Uterus (tissue), 4 donors: Measurements from ENCODE around the gene SAFB. TPM values are rescaled to one million over a fixed set of nuclear protein-coding genes. Genes with fewer than 3 reads are reported as not detected.
A peak's percentile ranks its signal among the peaks of the same experiment; 100 is the strongest.

Experiments used
- DNase-seq, 2 donors: peaks; one replicate each; pipeline ENCODE4 v3.0.0-alpha.2; 2019 to 2020
- H3K27ac ChIP-seq, 2 donors: fragments of 200-600 bp; sonication (generic); 1 replicate in 1 of 2; 2 replicates in 1 of 2; pipeline ENCODE4 v1.5.1; 2016 to 2018
- H3K27me3 ChIP-seq, 2 donors: fragments of 200-600 bp; sonication (generic); one replicate each; pipeline ENCODE4 v1.5.1; 2018 to 2019; ENCODE audit warnings: control low read depth in 1 of 2
- H3K36me3 ChIP-seq, 2 donors: fragments of 200-600 bp; sonication (generic); one replicate each; pipeline ENCODE4 v1.5.1; 2019; ENCODE audit warnings: control low read depth in 1 of 2
- H3K4me1 ChIP-seq, 2 donors: fragments of 200-600 bp; sonication (generic); one replicate each; pipeline ENCODE4 v1.5.1; 2018 to 2019; ENCODE audit warnings: control low read depth in 1 of 2
- H3K4me3 ChIP-seq, 2 donors: fragments of 200-600 bp; sonication (generic); 1 replicate in 1 of 2; 2 replicates in 1 of 2; pipeline ENCODE4 v1.5.1; 2018 to 2019; ENCODE audit warnings: mild to moderate bottlenecking in 1 of 2
- H3K9me3 ChIP-seq, 2 donors: fragments of 200-600 bp; sonication (generic); one replicate each; pipeline ENCODE4 v1.5.1; 2019; ENCODE audit warnings: control low read depth in 1 of 2
- POLR2A ChIP-seq, 2 donors: fragments of 450-650 bp; IDR thresholded peaks; one replicate each; pipeline ENCODE4 v1.6.1; 2016; ENCODE audit warnings: antibody characterized with exemption in 2 of 2, mild to moderate bottlenecking in 1 of 2, moderate library complexity in 1 of 2
- intact Hi-C: fragments of 100-400 bp; cut with DNase I; formaldehyde crosslinking; loops from one replicate; pipeline ENCODE4 v1.15.1; 2023; ENCODE audit warnings: low total_unique reads
- total RNA-seq, 4 donors: library from RNA; depleted of rRNA in 3 of 4; stranded (reverse); fragments of >200 nt in 3 of 4; gene quantifications; one replicate each; pipeline versions ENCODE4 v1.1.0 to v1.2.4, GENCODE V29; 2014 to 2023
- TF ChIP-seq, protein P1 (sequence below), 4 experiments: fragments of 200-600 bp in 2 of 4; fragments of 450-650 bp in 2 of 4; sonication (generic) in 2 of 4; IDR thresholded peaks; one replicate each; pipeline ENCODE4 v1.5.1; 2016 to 2019; ENCODE audit warnings: antibody characterized with exemption in 4 of 4, mild to moderate bottlenecking in 2 of 4, moderate library complexity in 1 of 4
- donor health status: DM: yes; HTN: yes; CAD: no.

Gene SAFB
- total RNA-seq = 100 to 1,000 TPM in 1 of 4 donors, 10 to 100 TPM in 3; 35.9 to 129 (median 97.4) TPM

DNA sequence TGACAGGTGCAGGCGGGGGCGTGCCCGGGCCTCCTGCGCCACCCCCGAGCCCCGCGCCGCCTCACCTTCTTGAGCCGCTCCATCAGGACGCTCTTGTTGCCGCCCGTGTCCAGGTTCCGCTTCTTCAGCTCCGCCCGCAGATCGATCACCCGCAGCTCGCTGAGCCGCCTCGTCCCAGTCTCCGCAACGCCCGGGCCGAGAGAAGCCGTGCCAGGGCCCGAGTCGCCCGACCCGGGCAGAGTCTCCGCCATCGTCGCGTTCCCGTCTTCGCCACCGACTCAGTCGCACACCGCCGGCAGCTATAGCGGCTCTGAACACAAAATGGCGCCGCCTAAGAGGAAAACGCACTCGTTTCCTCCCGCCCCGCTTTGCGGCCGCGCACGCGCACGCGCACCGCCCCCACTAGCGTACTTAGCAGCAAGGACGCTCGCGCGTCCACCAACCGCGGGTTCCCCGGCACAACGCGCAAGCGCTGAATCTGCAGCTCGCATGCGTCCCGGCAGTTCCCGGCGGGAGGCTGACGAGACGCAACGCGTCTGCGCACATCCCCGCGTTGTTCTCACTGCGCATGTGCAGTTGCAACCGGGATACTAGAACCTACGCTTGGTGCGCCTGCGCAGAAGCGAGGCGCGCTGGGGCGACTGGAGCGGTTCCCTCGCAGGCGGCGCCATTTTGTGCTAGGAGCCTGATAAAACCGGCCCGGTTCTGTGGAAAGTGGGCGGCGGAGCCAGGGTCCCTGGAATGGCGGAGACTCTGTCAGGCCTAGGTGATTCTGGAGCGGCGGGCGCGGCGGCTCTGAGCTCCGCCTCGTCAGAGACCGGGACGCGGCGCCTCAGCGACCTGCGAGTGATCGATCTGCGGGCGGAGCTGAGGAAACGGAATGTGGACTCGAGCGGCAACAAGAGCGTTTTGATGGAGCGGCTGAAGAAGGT is at the start of gene SAFB, which contains the start of gene SAFB2:
SAFB (plus strand) TSS at position 619 of the 932 bp plus-strand sequence; CDS start at position 742, 123 bp downstream.
SAFB2 (minus strand) TSS at position 312 of the 932 bp plus-strand sequence; CDS start at position 251, 61 bp downstream.
- peak within 1 kb of the TSS; percentile 93 to 98 for H3K27ac ChIP-seq
- H3K9me3 ChIP-seq = no peaks in the 10 kb centered on the region
- peak within 1 kb of the TSS; percentile 68 to 98 for H3K4me3 ChIP-seq
- TF ChIP-seq POLR2A (IDR thresholded peaks at IDR 0.05) = peak; percentile 87 to 98
- TF ChIP-seq, protein P1, sequence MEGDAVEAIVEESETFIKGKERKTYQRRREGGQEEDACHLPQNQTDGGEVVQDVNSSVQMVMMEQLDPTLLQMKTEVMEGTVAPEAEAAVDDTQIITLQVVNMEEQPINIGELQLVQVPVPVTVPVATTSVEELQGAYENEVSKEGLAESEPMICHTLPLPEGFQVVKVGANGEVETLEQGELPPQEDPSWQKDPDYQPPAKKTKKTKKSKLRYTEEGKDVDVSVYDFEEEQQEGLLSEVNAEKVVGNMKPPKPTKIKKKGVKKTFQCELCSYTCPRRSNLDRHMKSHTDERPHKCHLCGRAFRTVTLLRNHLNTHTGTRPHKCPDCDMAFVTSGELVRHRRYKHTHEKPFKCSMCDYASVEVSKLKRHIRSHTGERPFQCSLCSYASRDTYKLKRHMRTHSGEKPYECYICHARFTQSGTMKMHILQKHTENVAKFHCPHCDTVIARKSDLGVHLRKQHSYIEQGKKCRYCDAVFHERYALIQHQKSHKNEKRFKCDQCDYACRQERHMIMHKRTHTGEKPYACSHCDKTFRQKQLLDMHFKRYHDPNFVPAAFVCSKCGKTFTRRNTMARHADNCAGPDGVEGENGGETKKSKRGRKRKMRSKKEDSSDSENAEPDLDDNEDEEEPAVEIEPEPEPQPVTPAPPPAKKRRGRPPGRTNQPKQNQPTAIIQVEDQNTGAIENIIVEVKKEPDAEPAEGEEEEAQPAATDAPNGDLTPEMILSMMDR (IDR thresholded peaks at IDR 0.05) = peak in 2 of 4 experiments; percentile 7 to 15
- H3K27me3 ChIP-seq = no peaks in the 10 kb centered on the region
- peak; percentile 99 to 100 for DNase-seq
- no peaks in the 10 kb centered on the region for H3K36me3 ChIP-seq
- intact Hi-C loops = loop anchor here (10.0 kb wide), 1 partner anchor 52 kb away; no protein-coding TSS in a partner anchor
- peaks cover 9 to 39% of the 10 kb centered on the region in 2 donors for H3K4me1 ChIP-seq

DNA sequence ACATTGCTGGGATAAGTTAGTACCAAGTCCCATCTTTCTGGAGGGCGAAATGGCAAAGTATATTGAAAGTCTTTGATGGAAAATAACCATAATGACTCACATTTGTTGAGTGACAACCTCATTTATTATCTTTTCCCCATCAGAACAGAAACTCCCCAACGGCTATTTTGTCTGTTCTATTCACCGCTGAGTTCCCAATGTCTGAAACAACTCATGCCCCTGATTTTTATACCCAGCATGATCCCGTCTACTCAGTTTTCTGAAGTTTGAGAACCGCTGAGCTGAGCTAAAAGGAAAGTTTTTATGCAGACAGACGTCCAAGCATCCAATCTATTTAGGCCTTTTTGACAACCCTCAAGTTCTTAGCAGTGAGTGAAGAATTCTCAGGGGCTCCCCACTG is 47.3 kb upstream of the SAFB start:
- Histone ChIP-seq H3K4me3 (no peak overlapping the region), H3K27me3 (no peaks in the 10 kb centered on the region), H3K9me3 (no peaks in the 10 kb centered on the region), H3K36me3 (no peaks in the 10 kb centered on the region), H3K4me1 (no peaks in the 10 kb centered on the region), H3K27ac (no peak overlapping the region)
- intact Hi-C loops = loop anchor here (5.0 kb wide), 1 partner anchor 528 kb away; no protein-coding TSS in a partner anchor
- no peak for DNase-seq
- TF ChIP-seq POLR2A (IDR thresholded peaks at IDR 0.05) = no peak
- TF ChIP-seq, protein P1 (IDR thresholded peaks at IDR 0.05) = no peak

DNA sequence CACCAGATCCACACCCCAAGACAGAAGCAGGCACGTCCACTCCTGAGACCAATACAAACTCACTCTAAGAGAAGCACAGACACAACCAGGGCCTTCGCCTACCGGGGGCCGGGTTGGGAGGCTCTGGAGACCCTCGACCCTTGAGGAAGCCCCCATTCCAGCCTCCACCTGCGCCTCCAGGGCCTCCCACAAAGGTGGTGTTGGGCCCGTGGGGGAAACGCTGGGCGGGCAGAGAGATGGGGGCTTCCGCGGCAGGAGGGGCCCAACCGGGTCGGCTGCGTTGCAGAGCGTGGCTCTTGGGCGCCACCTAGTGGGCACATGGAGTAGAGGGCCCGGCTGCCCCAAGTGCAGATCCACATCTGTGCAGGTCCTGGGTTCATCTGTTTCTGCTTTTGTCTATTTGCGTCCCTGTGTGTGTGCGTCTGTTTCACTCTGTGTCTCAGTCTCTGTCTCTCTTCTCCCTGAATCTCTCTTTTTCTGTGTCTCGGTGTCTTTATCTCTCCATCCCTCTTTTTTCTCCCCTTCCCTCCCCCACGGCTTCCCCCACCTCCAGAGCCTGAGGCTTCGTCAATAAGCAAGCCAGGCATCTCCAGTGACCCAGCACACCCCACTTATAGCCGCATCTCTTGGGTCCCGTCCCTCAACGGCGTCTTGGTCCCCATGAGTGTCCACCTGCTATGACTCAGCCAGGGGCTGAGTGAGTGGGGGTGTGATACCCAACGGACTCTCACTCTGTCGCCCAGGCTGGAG is 44.6 kb upstream of the SAFB start:
- Histone ChIP-seq H3K4me3 (no peak overlapping the region), H3K27me3 (no peaks in the 10 kb centered on the region), H3K4me1 (no peaks in the 10 kb centered on the region), H3K36me3 (no peaks in the 10 kb centered on the region), H3K9me3 (no peaks in the 10 kb centered on the region), H3K27ac (no peak overlapping the region)
- TF ChIP-seq POLR2A (IDR thresholded peaks at IDR 0.05) = no peak
- TF ChIP-seq, protein P1 (IDR thresholded peaks at IDR 0.05) = peak; percentile 84 to 98 (median 92)
- DNase-seq = peak; percentile 53 to 64
- intact Hi-C loops = loop anchor here (5.0 kb wide), 1 partner anchor 531 kb away; no protein-coding TSS in a partner anchor

DNA sequence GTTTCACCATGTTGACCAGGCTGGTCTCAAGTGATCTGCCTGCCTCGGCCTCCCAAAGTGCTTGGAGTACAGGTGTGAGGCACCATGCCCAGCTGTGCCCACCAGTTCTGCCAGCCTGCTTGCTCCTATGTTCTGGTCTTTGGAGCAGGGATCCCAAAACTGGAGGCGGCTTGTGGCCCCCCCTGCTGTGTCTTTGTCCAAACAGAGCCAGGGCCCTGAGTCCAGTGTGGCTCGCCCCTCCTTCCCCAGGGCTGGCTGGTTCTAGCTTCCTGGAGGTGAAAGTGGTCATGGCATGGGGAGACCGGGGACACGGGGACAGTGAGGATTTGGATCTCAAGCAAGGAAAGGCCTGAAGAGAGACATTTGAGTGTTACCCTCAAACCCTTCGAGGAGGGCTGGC is 43.6 kb upstream of the SAFB start:
- intact Hi-C loops = loop anchor here (5.0 kb wide), 1 partner anchor 532 kb away; no protein-coding TSS in a partner anchor
- Histone ChIP-seq H3K36me3 (no peaks in the 10 kb centered on the region), H3K27ac (no peak overlapping the region), H3K9me3 (no peaks in the 10 kb centered on the region), H3K27me3 (no peaks in the 10 kb centered on the region), H3K4me3 (no peak overlapping the region), H3K4me1 (no peaks in the 10 kb centered on the region)
- DNase-seq = no peak
- TF ChIP-seq POLR2A (IDR thresholded peaks at IDR 0.05) = no peak
- TF ChIP-seq, protein P1 (IDR thresholded peaks at IDR 0.05) = no peak
